Calu3 (cell line): Measurements from ENCODE around the gene UBQLNL. TPM values are rescaled to one million over a fixed set of nuclear protein-coding genes. Genes with fewer than 3 reads are reported as not detected.

ENCODE experiments used
- BruUV-seq: library from RNA; stranded (reverse); fragments of 400-500 nt; replicated peaks from 2 replicates; lab custom pipeline; 2021; lab: Mats Ljungman, UMichigan
- CTCF ChIA-PET: fragments of 300-600 bp; sonication (Branson Sonifier 250); formaldehyde crosslinking; loops from one replicate; lab custom pipeline; 2022; ENCODE audit warnings: antibody characterized with exemption; lab: Charles Lee
- DNase-seq: peaks from one replicate; pipeline ENCODE4 v3.0.0; 2022
- H3K27ac Mint-ChIP-seq: one replicate; pipeline ENCODE4 v1.8.0; 2022; ENCODE audit warnings: mixed read lengths; ENCODE audit not compliant: unreplicated experiment
- H3K27me3 Mint-ChIP-seq: one replicate; pipeline ENCODE4 v1.8.0; 2022; ENCODE audit warnings: mixed read lengths; ENCODE audit not compliant: unreplicated experiment
- H3K36me3 Mint-ChIP-seq: one replicate; pipeline ENCODE4 v1.8.0; 2022; ENCODE audit warnings: mild to moderate bottlenecking, moderate library complexity, mixed read lengths; ENCODE audit not compliant: insufficient read depth, unreplicated experiment
- H3K4me1 Mint-ChIP-seq: one replicate; pipeline ENCODE4 v1.8.0; 2022; ENCODE audit warnings: mild to moderate bottlenecking, low read depth, mixed read lengths; ENCODE audit not compliant: unreplicated experiment
- H3K4me3 Mint-ChIP-seq: one replicate; pipeline ENCODE4 v1.8.0; 2022; ENCODE audit warnings: mild to moderate bottlenecking, low read depth, moderate library complexity, mixed read lengths; ENCODE audit not compliant: unreplicated experiment
- H3K9me3 Mint-ChIP-seq: one replicate; pipeline ENCODE4 v1.8.0; 2022; ENCODE audit warnings: low read depth, mixed read lengths; ENCODE audit not compliant: unreplicated experiment
- intact Hi-C: fragments of 100-400 bp; cut with micrococcal nuclease; formaldehyde crosslinking; loops from one replicate; pipeline ENCODE4 v1.10.0; 2022; ENCODE audit not compliant: unreplicated experiment
- total RNA-seq: library from RNA; stranded (reverse); gene quantifications from 2 replicates; pipeline ENCODE4 v1.2.3, GENCODE V29; 2022
- TF ChIP-seq, protein P1 (sequence below): fragments of 200-600 bp; IDR thresholded peaks from one replicate; pipeline ENCODE4 v1.8.0; 2022; ENCODE audit warnings: antibody characterized with exemption; ENCODE audit not compliant: unreplicated experiment

Gene UBQLNL
- total RNA-seq, 1 experiment from 2014 or later = 0.14 TPM

DNA sequence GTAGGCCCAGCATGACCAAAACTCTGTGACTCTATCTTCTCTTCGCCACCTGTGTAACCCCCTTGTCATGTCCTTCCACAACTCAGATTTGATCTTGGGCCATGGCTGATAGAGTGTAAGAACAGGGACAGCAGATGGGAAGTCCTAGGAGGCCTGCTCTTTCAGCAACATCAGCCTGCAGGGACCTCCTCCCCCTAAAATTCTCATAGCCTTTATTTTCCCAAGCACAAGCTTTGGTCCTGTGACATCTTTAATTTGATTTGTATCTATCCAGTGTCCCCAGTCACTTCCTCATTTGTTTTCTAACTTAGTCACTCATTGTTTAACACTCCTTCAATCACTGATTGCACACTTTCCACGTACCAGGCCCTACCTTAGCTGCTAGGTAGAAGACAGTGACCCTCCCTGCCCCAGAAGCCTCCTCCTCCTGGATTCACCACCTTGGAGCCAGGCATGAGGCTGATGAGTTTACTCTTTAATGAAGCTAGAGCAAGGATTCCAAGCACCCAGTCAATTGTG is 12.0 kb downstream of the UBQLNL start:
- H3K27ac Mint-ChIP-seq = no peak overlapping the region
- H3K9me3 Mint-ChIP-seq = no peaks in the 10 kb centered on the region
- peaks cover 77% of the 10 kb centered on the region for H3K27me3 Mint-ChIP-seq
- DNase-seq = no peak
- H3K4me1 Mint-ChIP-seq = no peaks in the 10 kb centered on the region
- CTCF ChIA-PET = no interaction called here
- intact Hi-C loops = no loop called here
- TF ChIP-seq, protein P1, sequence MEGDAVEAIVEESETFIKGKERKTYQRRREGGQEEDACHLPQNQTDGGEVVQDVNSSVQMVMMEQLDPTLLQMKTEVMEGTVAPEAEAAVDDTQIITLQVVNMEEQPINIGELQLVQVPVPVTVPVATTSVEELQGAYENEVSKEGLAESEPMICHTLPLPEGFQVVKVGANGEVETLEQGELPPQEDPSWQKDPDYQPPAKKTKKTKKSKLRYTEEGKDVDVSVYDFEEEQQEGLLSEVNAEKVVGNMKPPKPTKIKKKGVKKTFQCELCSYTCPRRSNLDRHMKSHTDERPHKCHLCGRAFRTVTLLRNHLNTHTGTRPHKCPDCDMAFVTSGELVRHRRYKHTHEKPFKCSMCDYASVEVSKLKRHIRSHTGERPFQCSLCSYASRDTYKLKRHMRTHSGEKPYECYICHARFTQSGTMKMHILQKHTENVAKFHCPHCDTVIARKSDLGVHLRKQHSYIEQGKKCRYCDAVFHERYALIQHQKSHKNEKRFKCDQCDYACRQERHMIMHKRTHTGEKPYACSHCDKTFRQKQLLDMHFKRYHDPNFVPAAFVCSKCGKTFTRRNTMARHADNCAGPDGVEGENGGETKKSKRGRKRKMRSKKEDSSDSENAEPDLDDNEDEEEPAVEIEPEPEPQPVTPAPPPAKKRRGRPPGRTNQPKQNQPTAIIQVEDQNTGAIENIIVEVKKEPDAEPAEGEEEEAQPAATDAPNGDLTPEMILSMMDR = no peak
- BruUV-seq = no TSS peak
- no peak overlapping the region for H3K4me3 Mint-ChIP-seq
- H3K36me3 Mint-ChIP-seq = no peaks in the 10 kb centered on the region

DNA sequence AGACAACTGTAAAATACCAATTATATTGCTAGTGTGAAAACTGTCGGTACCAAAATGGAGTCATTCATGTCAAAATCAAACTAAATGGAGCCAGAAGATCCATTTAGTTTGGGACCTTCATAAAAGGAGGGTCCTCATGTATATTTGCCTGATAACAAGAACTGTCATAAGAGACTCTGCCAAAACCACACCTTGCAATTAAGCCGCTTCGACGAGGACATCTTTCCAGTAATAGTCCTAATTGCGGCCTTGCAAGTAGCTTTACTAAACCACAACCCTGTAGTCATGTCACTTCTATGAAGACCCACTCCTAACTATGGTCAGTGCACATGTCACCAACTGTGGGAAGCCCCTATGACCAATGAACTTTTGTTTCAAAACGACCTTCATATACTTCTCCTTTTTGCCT is 16.1 kb downstream of the UBQLNL start:
- no peaks in the 10 kb centered on the region for H3K36me3 Mint-ChIP-seq
- TF ChIP-seq, protein P1 = no peak
- H3K4me1 Mint-ChIP-seq = no peaks in the 10 kb centered on the region
- BruUV-seq = no TSS peak
- H3K9me3 Mint-ChIP-seq = no peaks in the 10 kb centered on the region
- peaks cover 78% of the 10 kb centered on the region for H3K27me3 Mint-ChIP-seq
- H3K4me3 Mint-ChIP-seq = no peak overlapping the region
- H3K27ac Mint-ChIP-seq = no peak overlapping the region
- intact Hi-C loops = no loop called here
- CTCF ChIA-PET = no interaction called here
- DNase-seq = no peak

DNA sequence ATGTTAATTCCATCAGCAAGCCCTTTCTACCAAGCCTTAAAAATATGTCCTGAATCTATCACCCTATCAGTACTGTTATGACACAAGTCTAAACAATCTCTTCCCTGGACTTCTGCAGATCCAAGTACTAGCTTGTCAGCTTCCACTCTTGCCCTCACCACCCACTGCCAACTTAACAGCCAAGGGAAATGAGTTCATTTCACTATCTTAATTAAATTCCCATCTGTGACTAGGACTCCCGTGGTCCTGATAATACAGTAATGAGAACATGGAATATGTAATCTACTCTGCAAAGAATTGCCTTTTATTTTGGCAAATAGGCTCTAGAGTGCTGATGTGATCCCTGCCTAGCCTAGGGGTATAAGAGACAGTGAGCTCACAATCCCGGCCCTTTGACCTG is 16.8 kb downstream of the UBQLNL start:
- no TSS peak for BruUV-seq
- CTCF ChIA-PET = no interaction called here

DNA sequence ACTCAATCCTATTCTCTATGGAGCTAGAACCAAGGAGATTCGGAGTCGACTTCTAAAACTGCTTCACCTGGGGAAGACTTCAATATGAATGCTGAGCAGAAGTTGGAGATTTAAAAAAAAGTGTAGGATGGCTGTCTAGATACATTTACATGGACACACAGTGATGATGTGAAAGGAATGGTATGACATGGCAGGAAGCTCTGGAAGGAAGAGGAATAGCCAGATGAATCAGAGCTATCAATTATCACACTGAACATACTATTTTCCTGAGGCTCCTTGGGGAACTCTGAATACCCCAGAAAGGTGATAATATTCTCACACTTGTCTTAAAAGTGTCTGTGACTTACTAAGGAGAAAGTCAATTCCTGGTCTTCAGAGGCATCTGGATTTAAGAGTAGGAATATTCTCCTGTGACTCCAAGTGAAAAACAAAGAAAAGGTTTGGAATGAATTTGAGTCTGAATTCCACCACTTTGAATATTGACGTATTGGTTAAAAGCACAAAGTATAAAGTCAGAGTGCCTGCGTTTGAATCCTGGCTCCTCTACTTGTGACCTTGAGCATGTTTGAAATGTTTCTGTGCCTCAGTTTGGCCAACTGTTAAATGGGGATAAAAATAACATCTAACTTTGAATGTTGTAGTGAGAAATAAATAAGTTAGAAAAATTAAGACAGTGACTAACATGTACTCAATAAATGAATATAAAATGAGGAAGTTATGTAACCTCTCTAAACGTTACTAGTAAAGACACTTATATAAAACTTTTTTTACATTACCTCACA is 26.7 kb downstream of the UBQLNL start:
- H3K9me3 Mint-ChIP-seq = no peaks in the 10 kb centered on the region
- no peak overlapping the region for H3K27ac Mint-ChIP-seq
- TF ChIP-seq, protein P1 = no peak
- peaks cover 41% of the 10 kb centered on the region for H3K27me3 Mint-ChIP-seq
- no peak for DNase-seq
- CTCF ChIA-PET = interaction anchor here (0.6 kb wide), 2 partner anchors 31 to 176 kb away, joined by 4 to 6 read pairs; no protein-coding TSS in a partner anchor
- BruUV-seq = no TSS peak
- H3K36me3 Mint-ChIP-seq = no peaks in the 10 kb centered on the region
- H3K4me1 Mint-ChIP-seq = no peaks in the 10 kb centered on the region
- intact Hi-C loops = no loop called here
- H3K4me3 Mint-ChIP-seq = no peak overlapping the region

More for the DNA sequence above, 16.8 kb downstream of the UBQLNL start:
- Mint-ChIP-seq H3K27me3 (peaks cover 72% of the 10 kb centered on the region), H3K36me3 (no peaks in the 10 kb centered on the region), H3K9me3 (no peaks in the 10 kb centered on the region), H3K4me1 (no peaks in the 10 kb centered on the region), H3K4me3 (no peak overlapping the region), H3K27ac (no peak overlapping the region)
- no peak for DNase-seq
- TF ChIP-seq, protein P1 = no peak
- intact Hi-C loops = no loop called here
